Effector CD4-positive, alpha-beta T cell (primary cell): Measurements from ENCODE around the gene MBNL2.

Experiments
- DNase-seq: peaks from one replicate; pipeline ENCODE4 v3.0.0-alpha.2; 2020

Gene MBNL2

DNA sequence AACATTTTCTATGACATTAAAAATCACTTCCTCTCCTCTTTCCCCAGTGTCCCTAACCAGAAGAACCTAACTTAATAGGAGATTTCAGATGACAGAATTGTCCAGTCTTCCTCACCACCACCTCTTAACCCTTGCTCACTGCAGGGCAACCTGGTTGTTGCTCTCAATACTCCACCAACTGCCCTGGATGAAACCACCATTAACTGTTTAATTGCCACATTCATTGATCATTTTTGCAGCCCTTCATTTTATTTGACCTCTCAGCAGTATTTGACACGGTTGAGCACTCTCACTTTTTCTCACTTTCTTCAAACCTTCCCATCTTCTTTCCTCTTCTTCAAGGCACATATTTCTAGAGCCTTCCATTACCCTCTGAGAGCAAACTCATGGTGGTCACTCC is 84.0 kb downstream of the MBNL2 start:
- no peak for DNase-seq

- DNase-seq, result no peak
These were observed 84.5 kb downstream of the MBNL2 start for GRCh38 chr13:97306645-97307044.

GRCh38 chr13:97307118-97307881 is 85.2 kb downstream of the MBNL2 start:
- no peak for DNase-seq

DNA sequence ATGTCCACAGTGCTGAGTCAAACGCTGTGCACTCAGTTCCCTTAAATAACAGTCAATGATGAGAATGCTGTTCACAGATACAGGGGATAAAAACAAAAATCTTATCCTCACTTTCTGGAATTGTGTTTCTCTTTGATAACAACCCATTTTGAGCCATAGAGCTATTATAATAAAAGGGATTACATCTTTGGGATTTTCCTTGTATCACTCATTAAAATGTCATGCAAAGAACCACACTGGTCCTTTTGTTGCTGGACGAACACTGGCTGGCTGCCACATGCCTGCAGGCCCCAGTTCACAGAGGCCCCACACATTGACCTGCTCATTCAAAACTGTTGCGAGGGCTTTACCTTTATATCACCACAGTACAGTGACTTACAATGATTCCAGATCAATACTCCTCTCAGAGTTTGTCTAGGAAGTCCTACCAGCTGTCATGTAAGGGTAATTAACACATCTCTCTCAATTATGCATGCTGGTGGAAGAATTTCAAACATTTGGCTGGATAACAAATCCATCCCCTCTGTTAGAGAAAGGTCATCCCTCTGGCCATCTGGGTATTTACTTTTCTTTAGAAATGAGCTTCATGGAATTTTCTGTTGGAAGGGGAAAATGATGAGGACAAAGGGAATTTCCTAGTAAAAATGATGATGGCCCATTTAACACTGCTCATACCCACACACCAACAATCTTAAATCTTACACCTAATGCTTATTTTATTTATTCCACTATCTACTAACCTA is 85.9 kb downstream of the MBNL2 start:
- no peak for DNase-seq

DNA sequence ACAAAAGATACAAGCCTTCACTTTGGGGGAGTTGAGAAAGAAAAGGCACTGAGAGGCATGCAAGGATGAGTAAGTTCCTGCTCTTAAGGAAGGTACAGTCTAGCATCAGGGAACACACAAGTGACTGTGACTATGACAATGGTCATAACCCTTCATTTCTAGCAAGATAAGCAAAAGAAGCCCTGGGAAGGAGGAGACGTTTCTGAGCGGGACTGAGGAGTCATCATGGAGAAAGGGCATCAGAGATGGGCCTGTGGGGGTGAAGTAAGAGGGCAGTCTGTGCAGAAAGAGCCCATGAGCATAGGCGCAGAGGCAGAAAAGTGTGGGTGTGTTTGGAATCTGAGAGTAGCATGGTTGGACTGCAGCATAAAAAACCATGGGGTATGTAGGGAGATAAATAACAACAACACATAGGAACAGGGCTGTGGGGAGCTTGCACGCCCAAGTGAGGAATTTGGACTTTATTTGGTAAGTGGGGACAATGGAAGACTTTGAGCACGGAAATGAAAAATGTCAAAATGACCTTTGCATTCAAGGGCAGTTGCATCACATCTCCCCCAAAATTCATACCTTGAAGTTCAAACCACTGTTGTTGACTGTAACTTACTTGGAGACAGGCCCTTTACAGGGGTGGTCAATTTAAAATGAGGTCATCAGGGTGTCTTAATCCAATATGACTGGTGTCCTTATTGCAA is 86.7 kb downstream of the MBNL2 start:
- no peak for DNase-seq

DNA sequence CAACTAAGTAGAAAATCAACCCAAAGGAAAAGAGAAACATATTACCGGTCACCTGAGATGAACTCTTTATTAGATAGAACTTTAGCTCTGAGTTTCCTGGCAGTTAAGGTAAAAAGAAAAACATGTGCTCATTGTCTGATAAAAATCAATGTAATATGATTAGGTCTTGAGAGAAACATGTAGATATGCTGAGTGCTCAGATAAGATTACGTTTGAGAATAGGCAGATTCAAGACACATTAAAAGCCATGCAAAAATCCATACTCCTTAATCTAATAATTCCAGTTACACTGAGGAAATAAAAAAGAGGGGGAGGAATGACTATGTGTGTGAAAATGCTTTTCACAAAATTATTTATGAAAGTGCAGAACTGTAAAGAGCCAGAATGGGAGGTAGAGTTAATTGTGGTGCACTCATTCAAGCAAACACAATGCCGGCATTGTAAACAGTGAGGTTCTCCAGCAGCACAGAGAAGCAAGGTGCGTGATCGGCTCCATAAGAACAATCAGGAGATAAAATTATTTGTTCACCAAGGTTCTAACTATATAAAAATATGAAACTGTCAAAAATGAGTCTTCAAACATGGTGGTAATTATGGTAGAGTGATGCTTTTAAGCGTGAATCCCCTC is 88.8 kb downstream of the MBNL2 start:
- DNase-seq, result no peak

DNA sequence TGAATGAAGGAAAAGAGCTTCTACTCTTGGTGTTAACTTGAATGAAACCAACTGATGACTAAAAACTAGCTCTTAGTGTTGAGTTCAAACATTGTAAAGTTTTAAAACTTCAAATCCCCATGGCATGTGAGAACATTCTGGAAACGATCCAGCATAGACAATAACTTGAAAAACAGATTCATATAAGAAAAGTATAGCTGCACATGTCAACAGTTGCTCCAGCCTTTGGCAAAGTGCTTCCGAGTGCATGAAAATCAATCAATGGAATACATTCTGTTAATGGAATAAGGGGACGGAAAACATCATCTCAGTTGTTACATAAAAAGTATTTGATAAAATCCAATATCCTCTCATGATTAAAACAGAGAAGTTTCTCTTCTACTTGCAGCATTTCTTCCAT is 89.8 kb downstream of the MBNL2 start:
- no peak for DNase-seq

DNA sequence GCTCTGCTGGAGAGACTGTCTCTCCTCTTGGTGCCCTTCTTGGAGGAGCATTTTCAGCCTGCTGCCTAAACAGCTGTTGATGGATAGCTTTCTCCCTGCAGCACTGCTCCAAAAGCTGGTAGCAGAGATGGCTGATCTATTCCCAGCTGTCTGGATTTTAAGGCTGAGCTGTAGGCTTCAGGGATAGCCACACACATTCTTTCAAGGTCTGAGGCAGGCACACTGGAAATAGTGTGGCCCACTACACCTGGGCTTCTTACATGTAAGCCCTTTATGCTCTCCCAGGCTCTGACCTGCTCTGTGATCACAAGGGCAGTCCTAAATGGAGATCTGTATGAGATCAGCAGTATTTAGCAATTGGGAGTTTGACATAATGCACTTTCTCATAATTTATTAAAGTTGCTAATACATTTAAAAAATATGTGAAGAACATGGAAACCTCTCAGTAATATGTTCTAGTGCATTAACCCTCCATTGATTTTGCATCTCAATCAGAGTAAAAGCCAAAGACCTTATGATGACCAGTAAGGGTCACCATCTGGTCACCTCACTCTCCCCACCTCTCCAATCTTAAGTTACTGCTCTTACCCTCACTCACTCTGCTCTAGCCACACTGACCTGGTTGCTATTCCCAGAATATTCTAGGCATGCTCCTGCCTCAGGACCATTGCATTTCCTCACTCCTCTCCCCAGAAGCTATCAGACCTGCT is 91.6 kb downstream of the MBNL2 start:
- DNase-seq, result no peak

GRCh38 chr13:97316390-97316789 is 94.3 kb downstream of the MBNL2 start:
- DNase-seq, result no peak

- DNase-seq, result no peak
These were observed 95.8 kb downstream of the MBNL2 start for GRCh38 chr13:97317933-97318332.

GRCh38 chr13:97318532-97318931 is 96.4 kb downstream of the MBNL2 start:
- no peak for DNase-seq

- DNase-seq, result no peak
These were observed 97.1 kb downstream of the MBNL2 start for GRCh38 chr13:97319113-97319720.

DNA sequence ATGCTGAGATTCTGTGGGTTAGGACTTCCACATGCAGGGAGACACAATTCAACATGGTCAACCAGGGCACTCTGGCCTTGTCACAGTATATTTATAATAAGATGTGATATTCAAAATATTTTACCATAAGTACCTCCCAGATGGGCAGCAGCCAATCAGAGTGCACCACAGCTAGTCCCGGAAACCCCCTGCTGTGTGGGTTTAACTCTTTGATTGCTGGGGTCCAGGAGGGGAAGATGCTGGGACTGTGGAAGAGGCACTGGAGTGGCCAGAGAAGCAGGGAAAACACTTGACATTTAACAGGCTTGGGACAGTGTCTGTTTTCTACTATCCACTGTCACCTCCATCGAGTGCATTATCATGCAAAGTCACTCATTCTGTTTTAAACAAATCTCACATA is 99.0 kb downstream of the MBNL2 start:
- DNase-seq, result no peak

DNA sequence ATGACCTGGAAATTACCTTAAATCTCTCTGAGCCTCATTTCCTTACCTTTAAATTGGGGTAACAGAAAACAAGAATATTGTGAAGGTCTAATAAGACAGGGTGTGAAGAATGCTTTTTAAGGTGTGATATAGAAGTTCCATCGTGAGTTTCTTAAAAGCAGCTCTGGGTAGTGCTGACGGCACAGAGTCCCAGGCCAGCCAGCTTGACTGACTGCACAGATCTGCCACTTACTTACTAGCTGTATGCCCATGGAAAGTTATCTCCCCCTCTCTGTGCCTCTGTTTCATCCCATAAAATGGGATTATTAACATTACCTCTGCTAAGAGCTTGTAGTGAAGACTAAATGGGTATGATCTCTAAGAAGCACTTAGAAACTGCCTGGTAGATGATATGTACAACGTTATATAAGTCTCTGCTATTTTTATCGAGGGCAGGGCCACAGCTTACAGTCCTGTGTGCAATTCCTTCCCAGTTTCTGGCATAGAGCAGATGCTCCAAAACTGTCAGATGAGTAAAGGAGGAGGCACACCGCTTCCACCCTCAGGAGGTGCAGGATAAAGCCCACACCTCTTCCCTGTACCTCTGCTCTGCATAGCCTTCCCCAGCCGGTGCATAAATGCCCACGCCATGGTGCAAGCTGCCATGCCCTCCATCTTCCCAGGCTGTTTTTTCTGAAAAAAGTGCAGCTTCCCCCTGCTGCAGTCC is 99.6 kb downstream of the MBNL2 start:
- DNase-seq, result no peak

DNA sequence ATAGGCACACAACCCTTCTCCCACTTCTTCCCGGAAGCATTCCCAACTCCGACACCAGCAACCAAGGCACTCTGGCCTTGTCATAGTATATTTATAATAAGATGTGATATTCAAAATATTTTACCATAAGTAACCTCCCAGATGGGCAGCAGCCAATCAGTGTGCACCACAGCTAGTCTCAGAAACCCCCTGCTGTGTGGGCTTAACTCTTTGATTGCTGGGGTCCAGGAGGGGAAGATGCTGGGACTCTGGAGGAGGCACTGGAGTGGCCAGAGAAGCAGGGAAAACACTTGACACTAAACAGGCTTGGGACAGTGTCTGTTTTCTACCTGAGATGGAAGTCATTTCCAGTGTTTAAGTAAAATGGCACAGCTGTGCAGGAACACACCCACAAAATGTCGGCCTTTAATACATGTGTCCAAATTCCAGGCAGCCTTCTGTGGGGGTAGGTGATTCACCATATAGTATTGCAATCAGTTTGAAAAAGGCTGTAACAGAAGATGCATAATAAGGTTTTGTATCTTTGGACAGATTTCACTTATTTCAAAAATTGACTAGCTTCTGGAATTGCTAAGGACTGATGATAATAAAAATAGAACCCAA is 100.7 kb downstream of the MBNL2 start:
- no peak for DNase-seq

GRCh38 chr13:97324115-97324514 is 102.0 kb downstream of the MBNL2 start:
- DNase-seq, result no peak

- DNase-seq, result no peak
These were observed 103.6 kb downstream of the MBNL2 start for GRCh38 chr13:97325738-97326137.

- DNase-seq, result no peak
These were observed 105.0 kb downstream of the MBNL2 start for GRCh38 chr13:97327086-97327485.

DNA sequence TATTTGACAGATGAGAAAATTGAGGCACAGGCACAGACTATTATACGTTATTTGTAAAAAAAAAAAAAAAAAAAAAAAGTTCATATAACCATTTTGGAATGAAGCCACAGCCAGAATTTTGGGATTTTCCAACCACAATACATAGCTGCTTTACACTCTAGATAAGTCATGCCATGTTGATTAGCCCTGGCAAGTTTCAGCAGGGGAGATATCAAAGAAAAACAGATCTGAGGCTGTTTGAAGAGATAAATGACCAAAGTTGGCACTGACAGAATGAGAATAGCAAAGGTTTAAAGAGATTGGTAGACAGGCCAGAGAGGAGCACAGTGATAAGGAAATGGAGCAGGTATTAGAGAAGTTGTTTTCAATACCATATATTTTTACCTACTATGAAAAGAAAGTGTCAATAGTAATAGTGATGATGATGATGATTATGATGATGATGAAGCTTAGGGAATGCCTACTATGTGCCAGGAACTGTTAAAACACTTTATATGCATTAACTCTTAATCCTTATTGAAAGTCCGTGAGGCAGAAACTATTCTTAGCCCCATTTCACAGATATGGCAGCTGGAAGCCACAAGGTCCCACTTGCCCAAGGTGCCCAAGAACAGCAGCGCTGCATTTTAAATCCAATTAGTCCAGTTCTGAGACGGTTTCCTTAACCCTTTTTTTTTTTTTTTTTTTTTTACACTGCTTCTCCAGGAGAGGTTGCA is 105.5 kb downstream of the MBNL2 start:
- DNase-seq, result no peak

DNA sequence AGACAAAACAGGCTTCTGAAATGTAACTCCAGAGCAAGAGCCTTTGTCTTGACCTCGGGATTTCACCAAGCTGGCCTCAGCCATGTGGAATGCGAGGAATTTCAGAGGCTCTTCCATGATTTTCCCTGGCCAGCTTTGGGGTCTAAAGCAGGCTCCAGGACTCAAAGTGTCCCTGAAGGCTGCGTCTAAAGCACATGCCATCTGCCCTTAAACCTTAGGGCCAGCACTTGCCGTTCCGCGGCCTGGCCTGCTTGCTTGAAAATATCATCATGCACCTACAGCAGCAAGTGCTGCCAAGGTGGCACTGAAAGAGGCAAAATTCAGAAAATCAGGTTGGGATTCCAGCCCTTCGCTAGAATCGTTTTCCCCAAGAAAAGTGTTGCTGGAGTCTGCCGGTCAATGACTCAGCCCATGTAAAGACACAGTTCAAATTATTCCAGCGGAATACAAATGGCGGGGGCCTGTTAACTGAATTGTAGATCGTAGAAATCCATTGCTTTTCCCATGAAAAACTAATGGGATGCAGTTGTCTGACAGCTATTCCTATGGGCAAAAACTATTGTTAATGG is 106.2 kb downstream of the MBNL2 start:
- DNase-seq, result no peak
